C4-2B (cell line): ENCODE data around the gene SIRPB2.

Experiments used
- CTCF ChIP-seq: fragments of 450-650 bp; conservative IDR thresholded peaks from 2 replicates; pipeline ENCODE4 v1.5.1; 2017; ENCODE audit warnings: mild to moderate bottlenecking
- ZFX ChIP-seq: fragments of 450-650 bp; IDR thresholded peaks from 2 replicates; pipeline ENCODE4 v1.6.1; 2017

- TF ChIP-seq CTCF (no peak), ZFX (no peak)
These were observed 43.1 kb downstream of the SIRPB2 start for GRCh38 chr20:1448081-1448620.
